Measurements from ENCODE around the gene PDGFRA.

Gene PDGFRA

GRCh38 chr4:54217642-54218495, 11.2 kb upstream of the PDGFRA start:
- TF ChIP-seq, protein P1, sequence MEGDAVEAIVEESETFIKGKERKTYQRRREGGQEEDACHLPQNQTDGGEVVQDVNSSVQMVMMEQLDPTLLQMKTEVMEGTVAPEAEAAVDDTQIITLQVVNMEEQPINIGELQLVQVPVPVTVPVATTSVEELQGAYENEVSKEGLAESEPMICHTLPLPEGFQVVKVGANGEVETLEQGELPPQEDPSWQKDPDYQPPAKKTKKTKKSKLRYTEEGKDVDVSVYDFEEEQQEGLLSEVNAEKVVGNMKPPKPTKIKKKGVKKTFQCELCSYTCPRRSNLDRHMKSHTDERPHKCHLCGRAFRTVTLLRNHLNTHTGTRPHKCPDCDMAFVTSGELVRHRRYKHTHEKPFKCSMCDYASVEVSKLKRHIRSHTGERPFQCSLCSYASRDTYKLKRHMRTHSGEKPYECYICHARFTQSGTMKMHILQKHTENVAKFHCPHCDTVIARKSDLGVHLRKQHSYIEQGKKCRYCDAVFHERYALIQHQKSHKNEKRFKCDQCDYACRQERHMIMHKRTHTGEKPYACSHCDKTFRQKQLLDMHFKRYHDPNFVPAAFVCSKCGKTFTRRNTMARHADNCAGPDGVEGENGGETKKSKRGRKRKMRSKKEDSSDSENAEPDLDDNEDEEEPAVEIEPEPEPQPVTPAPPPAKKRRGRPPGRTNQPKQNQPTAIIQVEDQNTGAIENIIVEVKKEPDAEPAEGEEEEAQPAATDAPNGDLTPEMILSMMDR (conservative IDR thresholded peaks at IDR 0.05; ENCODE audit: low read length), result peak; percentile 93

DNA sequence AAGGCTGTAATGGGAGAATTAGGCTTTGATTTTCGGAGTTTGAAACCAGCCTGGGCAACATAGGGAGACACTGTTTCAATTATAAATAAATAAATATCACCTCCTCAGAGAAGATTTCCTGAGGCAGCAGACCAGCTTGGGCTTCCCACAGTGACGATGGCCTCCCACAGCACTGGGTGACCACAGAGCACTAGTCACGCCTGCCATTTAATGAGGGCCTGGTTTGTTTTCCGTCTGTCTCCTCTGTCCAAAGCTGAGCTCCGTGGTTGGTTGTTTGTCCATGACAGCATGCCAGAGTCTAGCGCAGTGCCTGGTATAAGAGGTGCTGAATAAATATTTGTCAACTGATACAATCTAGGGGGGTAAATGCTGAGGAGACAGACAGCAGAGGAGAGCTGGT, 10.4 kb upstream of the PDGFRA start:
- H3K4me3 ChIP-seq (ENCODE audit: low read length), result no peak overlapping the region
- TF ChIP-seq, protein P1 (conservative IDR thresholded peaks at IDR 0.05; ENCODE audit: low read length), result no peak
- DNase-seq (ENCODE audit: low read depth), result no peak

More at GRCh38 chr4:54217642-54218495, 11.2 kb upstream of the PDGFRA start:
- peak; percentile 92 for DNase-seq (ENCODE audit: low read depth)
- H3K4me3 ChIP-seq (ENCODE audit: low read length), result peak overlapping the region; percentile 65

GRCh38 chr4:54224996-54225597, 4.0 kb upstream of the PDGFRA start:
- DNase-seq (ENCODE audit: low read depth), result no peak
- H3K4me3 ChIP-seq (ENCODE audit: low read length), result peak overlapping the region; percentile 98
- TF ChIP-seq, protein P1 (conservative IDR thresholded peaks at IDR 0.05; ENCODE audit: low read length), result no peak

GRCh38 chr4:54225598-54226403, 3.3 kb upstream of the PDGFRA start:
- TF ChIP-seq, protein P1 (conservative IDR thresholded peaks at IDR 0.05; ENCODE audit: low read length), result 0 out of 2 replicates have a peak, but pooled peaks have one; percentile 3
- peak overlapping the region; percentile 98 for H3K4me3 ChIP-seq (ENCODE audit: low read length)
- DNase-seq (ENCODE audit: low read depth), result peak; percentile 29

- TF ChIP-seq, protein P1 (conservative IDR thresholded peaks at IDR 0.05; ENCODE audit: low read length), result no peak
- peak; percentile 85 for DNase-seq (ENCODE audit: low read depth)
- H3K4me3 ChIP-seq (ENCODE audit: low read length), result peak overlapping the region; percentile 98
Measured at GRCh38 chr4:54226404-54227255, 2.5 kb upstream of the PDGFRA start.

Measured in AG10803 (cell line).